Pancreas (tissue), 10 donors: ENCODE measurements around the gene NAA10. TPM values are rescaled to one million over a fixed set of nuclear protein-coding genes. Genes with fewer than 3 reads are reported as not detected.
A peak's percentile ranks its signal among the peaks of the same experiment; 100 is the strongest.

Experiments
- ATAC-seq, 4 donors: fragments of 200-7000 bp; cut with Tn5 transposase; one replicate each; pipeline versions ENCODE4 v1.8.0 to v1.9.1; 2020; ENCODE audit warnings: mild to moderate bottlenecking in 4 of 4, moderate library complexity in 4 of 4
- DNase-seq, 6 donors: peaks; one replicate each; pipeline ENCODE4 v3.0.0-alpha.2; 2020
- FAIRE-seq: peaks from 2 replicates; lab custom pipeline; 2012; peaks lifted over from hg19 to GRCh38; lab: Jason Lieb, UNC
- H3K27ac ChIP-seq, 4 donors: fragments of 200-600 bp; sonication (generic); 1 replicate in 3 of 4; 2 replicates in 1 of 4; pipeline versions ENCODE4 v1.5.0 to v1.8.0; 2020
- H3K27me3 ChIP-seq, 4 donors: fragments of 200-600 bp; one replicate each; pipeline ENCODE4 v1.8.0; 2021
- H3K36me3 ChIP-seq, 3 donors: fragments of 200-600 bp; sonication (generic) in 1 of 3; one replicate each; pipeline versions ENCODE4 v1.5.0 to v1.8.0; 2020 to 2021
- H3K4me1 ChIP-seq, 3 donors: fragments of 200-600 bp; one replicate each; pipeline ENCODE4 v1.8.0; 2021
- H3K4me3 ChIP-seq, 4 donors: fragments of 200-600 bp; sonication (generic) in 2 of 4; one replicate each; pipeline versions ENCODE4 v1.5.0 to v1.8.0; 2020 to 2021
- H3K9me3 ChIP-seq, 4 donors: fragments of 200-600 bp; one replicate each; pipeline ENCODE4 v1.8.0; 2021
- CTCF ChIP-seq, 4 donors: fragments of 200-600 bp; sonication (generic) in 3 of 4; IDR thresholded peaks; one replicate each; pipeline versions ENCODE4 v1.5.0 to v1.8.0; 2021; ENCODE audit warnings: antibody characterized with exemption in 4 of 4
- WGBS, 2 donors: extraction: QIAGEN DNeasy Blood & Tissue Kit; methylation state at CpG; one replicate each; pipeline ENCODE4 v1.1.7; 2013; 5-methylcytosine and 5-hydroxymethylcytosine counted together
- intact Hi-C, 3 donors: fragments of 100-400 bp; cut with DNase I; formaldehyde crosslinking; loops; one replicate each; pipeline versions ENCODE4 v1.11.1 to v1.14.2; 2022
- polyA plus RNA-seq, 2 donors: library from polyadenylated mRNA; stranded (reverse); fragments of 200-250 nt; gene quantifications; one replicate each; pipeline ENCODE4 v1.2.3, GENCODE V29; 2013
- total RNA-seq, 6 donors: library from RNA; stranded (reverse); fragmentation: NEBNext Ultra II Directional in 4 of 6; extraction: Animal tissue kit (Norgen Biotek cat#: 25700) in 4 of 6; gene quantifications; one replicate each; pipeline versions ENCODE4 v1.2.1 to v1.2.4, GENCODE V29; 2021 to 2023
- donor health status: healthy with polysubstance abuse.
- donor health status: DM: no; HTN: no; CAD: no; lungs with moderate emphysema.
- donor health status: DM: no; HTN: no; CAD: no.
- donor health status: control.
- donor health status: control.
- donor health status: Bipolar disorder and iron deficiency.
- donor health status: DM: yes; HTN: yes; CAD: no.
- donor health status: DM: no; HTN: no; CAD: no.
- donor health status: DM: no; HTN: no; CAD: no.
- donor health status: DM: yes; HTN: yes; CAD: no.

Gene NAA10
- total and polyA plus RNA-seq, 8 donors, result 24.5 to 115 (median 44.7) TPM

DNA sequence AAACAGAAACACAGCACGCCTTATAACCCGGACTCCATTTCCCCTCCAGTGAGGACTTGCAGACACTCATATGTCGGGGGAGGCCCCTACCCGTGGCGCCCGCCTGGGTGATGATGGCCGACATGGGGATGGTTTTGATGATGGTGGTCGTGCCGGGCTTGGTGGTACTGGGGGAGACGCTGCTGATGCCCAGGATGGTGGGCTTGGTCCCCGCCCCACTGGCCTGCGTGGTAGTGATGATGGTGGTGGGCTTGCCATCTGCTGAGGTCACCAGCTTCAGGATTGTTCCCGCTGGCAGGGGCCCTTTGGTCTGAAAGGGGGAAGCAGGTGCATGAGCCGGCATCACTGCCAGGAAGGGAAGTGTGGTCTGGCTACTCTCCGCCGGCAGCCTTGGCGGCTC lies 22.4 kb upstream of the NAA10 start:
- Histone ChIP-seq H3K4me3 (no peak overlapping the region), H3K27ac (no peak overlapping the region), H3K27me3 (peaks cover 0 to 4% (median 0%) of the 10 kb centered on the region in 4 donors), H3K9me3 (no peaks in the 10 kb centered on the region), H3K4me1 (no peaks in the 10 kb centered on the region), H3K36me3 (peaks cover 0 to 53% (median 18%) of the 10 kb centered on the region in 3 donors)
- WGBS, 2 donors, result 91 to 93% methylated on average over 17 of the region's 17 CpGs
- TF ChIP-seq CTCF (IDR thresholded peaks at IDR 0.05), result no peak
- intact Hi-C loops, result loop anchor here in 2 of 3 donors (10.0 kb wide), 2 partner anchors 182 to 192 kb away; partner anchors contain the start of gene PLXNB3 (in 1 of the 2)
- DNase-seq (peak in 3 of 6 donors; percentile 22 to 60 (median 51)), FAIRE-seq (no peak), ATAC-seq (no peak)

GRCh38 chrX:153956044-153956907 lies 21.4 kb upstream of the NAA10 start:
- no peak for FAIRE-seq
- peak in 2 of 6 donors; percentile 25 to 67 for DNase-seq

DNA sequence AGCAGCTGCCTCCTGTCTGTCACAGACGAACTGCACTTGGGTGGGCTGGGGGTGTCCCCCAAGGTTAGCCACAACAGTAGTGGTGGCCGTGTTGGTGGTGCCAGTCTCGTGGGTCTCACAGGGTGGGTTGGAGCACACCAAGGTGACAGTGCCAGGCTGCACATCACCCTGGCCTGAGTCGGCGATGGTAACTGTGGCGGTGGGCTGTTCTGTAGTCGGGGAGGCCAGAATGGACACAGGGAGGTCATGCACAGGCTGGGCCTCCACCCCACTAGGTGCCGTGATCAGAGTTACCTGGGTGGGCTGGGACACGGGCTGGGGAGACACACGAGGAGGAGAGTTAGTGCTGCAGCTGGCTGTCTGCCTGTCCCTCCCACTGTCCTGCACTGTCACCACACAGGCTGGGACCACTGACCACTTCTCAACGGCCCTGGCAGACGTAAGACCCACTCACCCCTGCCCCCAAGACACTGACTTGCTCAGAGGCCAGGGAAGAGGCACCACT lies 20.4 kb upstream of the NAA10 start:
- intact Hi-C loops, result loop anchor here in 2 of 3 donors (10.0 kb wide), 2 partner anchors 180 to 190 kb away; partner anchors contain the start of gene PLXNB3 (in 1 of the 2)
- Histone ChIP-seq H3K27me3 (peaks cover 0 to 4% (median 0%) of the 10 kb centered on the region in 4 donors), H3K27ac (no peak overlapping the region), H3K4me1 (no peaks in the 10 kb centered on the region), H3K9me3 (no peaks in the 10 kb centered on the region), H3K4me3 (no peak overlapping the region), H3K36me3 (peaks cover 0 to 57% (median 23%) of the 10 kb centered on the region in 3 donors)
- peak in 1 of 6 donors; percentile 62 for DNase-seq
- WGBS, 2 donors, result 82 to 90% methylated on average over 12 of the region's 12 CpGs
- no peak for FAIRE-seq
- no peak for ATAC-seq
- no peak for TF ChIP-seq CTCF (IDR thresholded peaks at IDR 0.05)

More at GRCh38 chrX:153956044-153956907, 21.4 kb upstream of the NAA10 start:
- Histone ChIP-seq H3K4me3 (no peak overlapping the region), H3K36me3 (peaks cover 0 to 54% (median 18%) of the 10 kb centered on the region in 3 donors), H3K27ac (no peak overlapping the region), H3K9me3 (no peaks in the 10 kb centered on the region), H3K4me1 (no peaks in the 10 kb centered on the region), H3K27me3 (peaks cover 0 to 4% (median 0%) of the 10 kb centered on the region in 4 donors)
- no peak for ATAC-seq
- WGBS, 2 donors, result 91 to 93% methylated on average over 35 of the region's 35 CpGs
- TF ChIP-seq CTCF (IDR thresholded peaks at IDR 0.05), result no peak
- intact Hi-C loops, result loop anchor here in 2 of 3 donors (10.0 kb wide), 2 partner anchors 181 to 191 kb away; partner anchors contain the start of gene PLXNB3 (in 1 of the 2)

- WGBS, 2 donors, result 93 to 94% methylated on average over 37 to 44 of the region's 44 CpGs
- FAIRE-seq (no peak), ATAC-seq (no peak), DNase-seq (peak in 2 of 6 donors; percentile 27 to 72)
- Histone ChIP-seq H3K36me3 (peaks cover 0 to 53% (median 20%) of the 10 kb centered on the region in 3 donors), H3K27me3 (peaks cover 0 to 4% (median 0%) of the 10 kb centered on the region in 4 donors), H3K9me3 (no peaks in the 10 kb centered on the region), H3K27ac (no peak overlapping the region), H3K4me1 (no peaks in the 10 kb centered on the region), H3K4me3 (no peak overlapping the region)
- intact Hi-C loops, result loop anchor here (5.0 to 10.0 kb wide), 3 partner anchors 180 to 190 kb away; partner anchors contain the start of gene PLXNB3 (in 1 of the 3)
- no peak for TF ChIP-seq CTCF (IDR thresholded peaks at IDR 0.05)
Observed at GRCh38 chrX:153954558-153955227, 19.9 kb upstream of the NAA10 start.
